GM10266 (cell line): ENCODE data around the gene SPIN1.

Source experiments
- DNase-seq: peaks from one replicate; pipeline ENCODE4 v3.0.0; 2012; ENCODE audit errors: extremely low spot score
- CTCF ChIP-seq: IDR thresholded peaks from 2 replicates; pipeline ENCODE4 v1.5.1; 2012; ENCODE audit warnings: mild to moderate bottlenecking, low read depth; ENCODE audit not compliant: control insufficient read depth, insufficient read depth; ENCODE audit errors: missing control alignments

SPIN1 gene

DNA sequence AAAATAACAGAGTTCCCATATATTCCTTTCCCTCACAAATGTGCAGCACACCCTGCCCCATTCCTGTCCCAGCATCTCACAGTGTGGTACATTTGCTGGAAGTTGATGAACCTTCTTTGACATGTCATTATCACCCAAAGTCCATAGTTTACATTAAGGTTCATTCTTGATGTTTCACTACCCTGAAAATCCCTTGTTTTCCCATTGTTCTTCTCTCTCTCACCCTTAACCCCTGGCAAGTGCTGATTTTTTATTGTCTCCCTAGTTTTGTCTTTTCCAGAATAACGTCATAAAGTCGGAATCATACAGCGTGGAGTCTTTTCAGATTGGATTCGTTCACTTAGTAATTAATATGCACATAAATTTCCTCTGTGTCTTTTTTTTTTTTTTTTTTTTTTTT is 48.1 kb downstream of the SPIN1 start:
- no peak for TF ChIP-seq CTCF
- DNase-seq = no peak

- DNase-seq = no peak
- TF ChIP-seq CTCF = no peak
Observed at GRCh38 chr9:88437210-88438146, 49.2 kb downstream of the SPIN1 start.

GRCh38 chr9:88438811-88439210 is 50.6 kb downstream of the SPIN1 start:
- TF ChIP-seq CTCF = no peak
- DNase-seq = no peak

DNA sequence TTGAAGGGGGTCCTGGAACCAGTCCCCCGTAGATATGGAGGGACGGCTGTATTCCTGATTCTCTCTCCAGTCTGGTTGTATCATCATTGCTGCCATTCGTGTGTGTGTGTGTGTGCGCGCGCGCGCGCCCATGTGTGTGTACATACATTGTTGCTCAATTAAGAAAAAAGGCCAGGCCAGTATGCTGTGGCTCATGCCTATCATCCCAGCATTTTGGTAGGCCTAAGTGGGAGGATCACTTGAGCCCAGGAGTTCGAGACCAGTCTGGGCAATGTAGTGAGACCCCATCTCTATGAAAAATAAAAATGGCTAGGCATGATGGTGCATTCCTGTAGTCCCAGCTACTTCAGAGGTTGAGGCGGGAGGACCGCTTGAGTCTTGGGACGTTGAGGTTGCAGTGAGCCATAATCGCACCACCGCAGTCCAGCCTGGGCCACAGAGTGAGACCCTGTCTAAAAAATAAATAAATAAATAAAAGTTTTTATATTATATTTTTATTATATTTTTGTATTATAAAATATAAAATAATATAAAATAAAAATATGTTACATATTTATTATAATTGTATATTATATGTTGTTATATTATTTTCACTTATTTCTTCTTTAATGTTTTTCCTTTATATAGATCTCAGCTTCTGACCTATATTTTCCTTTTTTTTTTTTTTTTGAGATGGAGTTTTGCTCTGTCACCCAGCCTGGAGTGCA is 53.2 kb downstream of the SPIN1 start:
- TF ChIP-seq CTCF = no peak
- DNase-seq = no peak

DNA sequence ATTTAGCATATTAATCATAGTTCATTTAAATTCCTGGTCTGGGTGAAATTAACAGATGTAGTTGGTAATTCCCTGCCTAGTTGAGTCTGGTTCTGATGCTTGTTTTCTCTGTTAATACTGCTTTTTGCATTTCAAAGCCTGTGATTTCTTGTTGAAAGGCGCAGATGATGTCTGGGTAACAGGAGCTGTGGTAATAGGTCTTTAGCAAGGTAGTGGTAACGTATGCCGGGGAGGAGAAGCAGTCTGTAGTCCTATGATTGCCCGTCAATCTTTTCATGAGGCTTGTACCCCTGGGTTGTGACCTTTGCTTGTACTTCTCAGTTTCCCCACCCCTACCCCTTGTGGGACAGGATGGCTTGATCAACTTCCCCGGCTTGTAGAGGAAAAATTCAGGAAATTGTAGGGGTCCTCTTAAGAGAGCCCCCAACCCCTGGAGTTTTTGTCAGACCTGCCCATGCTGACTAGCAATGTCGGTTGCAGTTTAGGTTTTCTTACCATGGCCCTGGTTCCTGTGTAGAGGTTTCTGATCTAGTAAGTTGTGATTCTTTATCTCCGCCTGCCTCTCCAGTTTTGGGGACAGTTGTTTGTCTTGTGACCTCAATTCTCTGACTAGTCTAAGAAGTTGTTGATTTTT is 55.4 kb downstream of the SPIN1 start:
- TF ChIP-seq CTCF = no peak
- DNase-seq = no peak

DNA sequence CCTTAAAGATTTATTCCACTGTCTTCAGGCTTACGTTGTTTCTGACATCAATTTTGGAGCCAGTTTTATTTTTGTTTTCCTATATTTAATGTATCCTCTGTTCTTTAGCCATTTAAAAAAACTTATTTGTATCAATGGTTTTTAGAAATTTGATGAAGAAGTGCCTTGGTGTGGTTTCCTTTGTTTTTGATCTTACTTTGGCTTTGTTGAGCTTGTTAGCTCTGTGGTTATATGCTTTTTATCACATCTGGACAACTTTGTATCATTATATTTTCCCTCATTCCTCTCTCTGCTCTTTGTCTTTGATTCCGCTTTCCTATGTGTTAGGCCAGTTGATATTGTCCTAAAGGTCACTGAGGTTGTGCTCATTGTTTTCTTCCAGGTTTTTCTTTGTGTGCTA is 58.5 kb downstream of the SPIN1 start:
- TF ChIP-seq CTCF = no peak
- no peak for DNase-seq

DNA sequence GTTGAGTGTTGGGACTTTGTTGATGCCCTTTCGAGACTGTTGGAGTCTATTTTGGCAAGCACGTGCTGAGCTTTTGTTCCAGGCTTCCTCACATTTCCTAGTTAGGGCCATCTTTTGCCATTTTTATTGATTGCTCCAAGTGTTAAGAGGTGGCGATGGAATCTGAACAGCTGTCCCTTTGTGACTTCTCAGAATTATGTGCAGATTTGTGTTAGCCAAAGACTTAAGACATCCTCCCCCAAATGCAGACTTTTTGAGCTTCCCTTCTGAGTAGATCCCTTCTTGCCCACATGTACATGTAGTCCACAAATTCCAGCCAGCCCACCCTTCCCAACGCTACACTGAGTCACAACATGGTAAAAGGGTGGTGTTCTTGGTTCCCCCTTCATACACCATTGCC is 59.2 kb downstream of the SPIN1 start:
- no peak for DNase-seq
- no peak for TF ChIP-seq CTCF
